GM18909 (cell line): ENCODE results near the gene NFE2.
"Not testable (repeated sequence)": the region's sequence is repeated elsewhere in the genome, so short reads cannot be mapped to it uniquely, and the experiment has no call there.

Experiments
- ATAC-seq: cut with Tn5 transposase; IDR thresholded peaks from one replicate; pipeline ENCODE4 v1.9.1; 2021; ENCODE audit warnings: mild to moderate bottlenecking; ENCODE audit not compliant: unreplicated experiment, poor library complexity

Gene NFE2

GRCh38 chr12:54285150-54286041, 15.4 kb downstream of the NFE2 start:
- no peak for ATAC-seq

- not testable (repeated sequence) for ATAC-seq
Observed at GRCh38 chr12:54284070-54284780, 16.6 kb downstream of the NFE2 start.

- ATAC-seq = no peak
Observed at GRCh38 chr12:54282949-54283593, 17.7 kb downstream of the NFE2 start.

- ATAC-seq = not testable (repeated sequence)
Observed at GRCh38 chr12:54281694-54282093, 19.1 kb downstream of the NFE2 start.

- not testable (repeated sequence) for ATAC-seq
Observed at GRCh38 chr12:54281261-54281638, 19.6 kb downstream of the NFE2 start.

GRCh38 chr12:54280468-54281260, 20.2 kb downstream of the NFE2 start, which contains the start of gene HNRNPA1:
HNRNPA1 (plus strand) TSS chr12:54280726; CDS start chr12:54280808, 82 bp downstream.
- peak; percentile 90 for ATAC-seq

- ATAC-seq = peak; percentile 74
Observed at GRCh38 chr12:54279632-54280467, 21.0 kb downstream of the NFE2 start, which contains the start of gene CBX5. CBX5 (minus strand) TSS chr12:54280122; CDS start chr12:54257650, 22,472 bp downstream.

- ATAC-seq = no peak
Observed at GRCh38 chr12:54279227-54279631, 21.6 kb downstream of the NFE2 start.

GRCh38 chr12:54277823-54278276, 23.0 kb downstream of the NFE2 start:
- ATAC-seq = no peak

GRCh38 chr12:54276368-54276767, 24.4 kb downstream of the NFE2 start:
- no peak for ATAC-seq

- no peak for ATAC-seq
Observed at GRCh38 chr12:54273981-54274380, 26.8 kb downstream of the NFE2 start.

- ATAC-seq = no peak
Observed at GRCh38 chr12:54272214-54272613, 28.6 kb downstream of the NFE2 start.

- no peak for ATAC-seq
Observed at GRCh38 chr12:54270345-54270744, 30.5 kb downstream of the NFE2 start.

GRCh38 chr12:54266852-54267251, 34.0 kb downstream of the NFE2 start:
- no peak for ATAC-seq

GRCh38 chr12:54265364-54265812, 35.4 kb downstream of the NFE2 start:
- ATAC-seq = no peak

GRCh38 chr12:54262403-54262925, 38.4 kb downstream of the NFE2 start:
- ATAC-seq = no peak

GRCh38 chr12:54261815-54262402, 38.9 kb downstream of the NFE2 start:
- no peak for ATAC-seq
